Gastroesophageal sphincter (tissue), 3 donors: ENCODE measurements around the gene CFC1.
"Not testable (repeated sequence)": the region's sequence is repeated elsewhere in the genome, so short reads cannot be mapped to it uniquely, and the experiment has no call there.

ENCODE experiments used
- EP300 ChIP-seq: sonication (generic); formaldehyde crosslinking; IDR thresholded peaks from one replicate; pipeline ENCODE4 v1.6.1; 2017; ENCODE audit warnings: antibody characterized with exemption, mild to moderate bottlenecking
- POLR2A ChIP-seq, 2 donors: fragments of 450-650 bp; IDR thresholded peaks; one replicate each; pipeline ENCODE4 v1.6.1; 2017; ENCODE audit warnings: antibody characterized with exemption in 2 of 2, mild to moderate bottlenecking in 2 of 2, moderate library complexity in 1 of 2
- POLR2AphosphoS5 ChIP-seq: sonication (generic); formaldehyde crosslinking; IDR thresholded peaks from one replicate; pipeline ENCODE4 v1.6.1; 2017; ENCODE audit warnings: antibody characterized with exemption
- TF ChIP-seq, protein P1 (sequence below), 4 experiments: fragments of 200-600 bp in 2 of 4; fragments of 450-650 bp in 2 of 4; sonication (generic) in 1 of 4; IDR thresholded peaks; one replicate each; pipeline ENCODE4 v1.5.1; 2017 to 2019; ENCODE audit warnings: antibody characterized with exemption in 4 of 4, mild to moderate bottlenecking in 2 of 4, moderate library complexity in 2 of 4

GRCh38 chr2:130597994-130598393 lies 1.4 kb downstream of the CFC1 start:
- TF ChIP-seq, protein P1, sequence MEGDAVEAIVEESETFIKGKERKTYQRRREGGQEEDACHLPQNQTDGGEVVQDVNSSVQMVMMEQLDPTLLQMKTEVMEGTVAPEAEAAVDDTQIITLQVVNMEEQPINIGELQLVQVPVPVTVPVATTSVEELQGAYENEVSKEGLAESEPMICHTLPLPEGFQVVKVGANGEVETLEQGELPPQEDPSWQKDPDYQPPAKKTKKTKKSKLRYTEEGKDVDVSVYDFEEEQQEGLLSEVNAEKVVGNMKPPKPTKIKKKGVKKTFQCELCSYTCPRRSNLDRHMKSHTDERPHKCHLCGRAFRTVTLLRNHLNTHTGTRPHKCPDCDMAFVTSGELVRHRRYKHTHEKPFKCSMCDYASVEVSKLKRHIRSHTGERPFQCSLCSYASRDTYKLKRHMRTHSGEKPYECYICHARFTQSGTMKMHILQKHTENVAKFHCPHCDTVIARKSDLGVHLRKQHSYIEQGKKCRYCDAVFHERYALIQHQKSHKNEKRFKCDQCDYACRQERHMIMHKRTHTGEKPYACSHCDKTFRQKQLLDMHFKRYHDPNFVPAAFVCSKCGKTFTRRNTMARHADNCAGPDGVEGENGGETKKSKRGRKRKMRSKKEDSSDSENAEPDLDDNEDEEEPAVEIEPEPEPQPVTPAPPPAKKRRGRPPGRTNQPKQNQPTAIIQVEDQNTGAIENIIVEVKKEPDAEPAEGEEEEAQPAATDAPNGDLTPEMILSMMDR (IDR thresholded peaks at IDR 0.05) = not testable (repeated sequence)
- TF ChIP-seq POLR2A (IDR thresholded peaks at IDR 0.05); EP300; POLR2AphosphoS5: not testable (repeated sequence)
